Fibroblast of the conjunctiva (primary cell): ENCODE results near the gene ZNF394.
A peak's percentile ranks its signal among the peaks of the same experiment; 100 is the strongest.

Source experiments
- DNase-seq: peaks from one replicate; pipeline ENCODE4 v3.0.0-alpha.2; 2010; ENCODE audit warnings: low read depth

Gene ZNF394

DNA sequence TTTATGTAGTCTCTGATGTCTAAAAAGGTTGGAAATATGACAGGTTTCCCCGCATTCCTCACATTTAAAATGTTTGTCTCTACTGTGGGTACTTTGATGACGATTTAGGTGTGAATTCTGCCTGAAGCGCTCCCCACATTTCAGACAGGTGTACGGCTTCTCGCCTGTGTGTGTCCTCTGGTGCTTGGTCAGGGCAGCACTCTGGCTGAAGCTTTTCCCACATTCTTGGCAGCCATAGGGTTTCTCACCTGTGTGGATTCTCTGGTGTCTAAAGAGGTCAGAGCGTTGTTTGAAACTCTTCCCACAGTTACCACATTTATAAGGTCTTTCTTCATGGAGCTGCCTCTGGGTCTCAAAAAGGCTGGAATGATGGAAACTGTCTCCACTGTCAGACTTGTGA, 6.3 kb downstream of the ZNF394 start:
- DNase-seq: no peak

- DNase-seq: no peak
Observed at GRCh38 chr7:99490878-99491277, 9.2 kb downstream of the ZNF394 start.

- no peak for DNase-seq
Observed at GRCh38 chr7:99489235-99489634, 10.8 kb downstream of the ZNF394 start.

- DNase-seq: no peak
Observed at GRCh38 chr7:99485094-99485493, 15.0 kb downstream of the ZNF394 start.

GRCh38 chr7:99478464-99479440, 21.3 kb downstream of the ZNF394 start:
- no peak for DNase-seq

DNA sequence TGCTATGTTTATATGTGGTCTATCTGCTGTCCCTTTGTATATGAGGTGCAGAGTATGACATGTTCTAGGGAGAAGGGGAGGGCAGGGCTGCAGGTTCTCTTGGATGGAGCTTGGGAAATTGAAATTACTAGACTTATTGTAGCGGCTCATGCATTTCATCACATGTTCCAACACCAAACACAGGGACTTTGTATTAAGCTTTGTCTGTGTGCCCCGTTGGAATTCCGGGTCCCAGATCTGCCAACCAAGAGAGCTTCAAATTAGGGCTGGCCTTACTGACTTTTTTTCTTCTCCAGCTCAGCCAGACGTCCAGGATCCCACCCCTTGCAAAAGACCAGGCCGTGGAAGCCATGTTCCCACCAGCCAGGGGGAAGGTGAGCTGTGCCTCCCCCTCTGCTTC, 24.0 kb downstream of the ZNF394 start:
- DNase-seq: no peak

DNA sequence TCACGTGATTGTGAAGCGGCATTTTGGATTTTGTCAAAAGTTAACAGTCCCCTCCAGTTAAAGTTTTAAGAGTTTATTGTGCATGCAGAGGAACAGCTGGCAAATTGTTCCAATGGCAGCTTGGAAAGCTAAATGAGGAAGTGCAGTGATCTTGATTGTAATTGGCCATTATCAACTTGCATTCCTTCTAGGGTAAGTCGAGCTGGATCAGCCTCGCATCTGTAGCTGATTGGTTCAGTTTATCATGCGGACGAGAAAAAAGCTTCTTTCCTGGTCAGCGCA, 26.8 kb downstream of the ZNF394 start:
- peak; percentile 37 for DNase-seq

- DNase-seq: peak; percentile 91
Observed at GRCh38 chr7:99472561-99473314, 27.3 kb downstream of the ZNF394 start, which contains the start of gene ZNF789. TSS of gene ZNF789 (plus strand) at chr7:99472890. CDS start at chr7:99476457, 3,567 bp downstream.

GRCh38 chr7:99469381-99470065, 30.6 kb downstream of the ZNF394 start:
- peak; percentile 22 for DNase-seq

DNA sequence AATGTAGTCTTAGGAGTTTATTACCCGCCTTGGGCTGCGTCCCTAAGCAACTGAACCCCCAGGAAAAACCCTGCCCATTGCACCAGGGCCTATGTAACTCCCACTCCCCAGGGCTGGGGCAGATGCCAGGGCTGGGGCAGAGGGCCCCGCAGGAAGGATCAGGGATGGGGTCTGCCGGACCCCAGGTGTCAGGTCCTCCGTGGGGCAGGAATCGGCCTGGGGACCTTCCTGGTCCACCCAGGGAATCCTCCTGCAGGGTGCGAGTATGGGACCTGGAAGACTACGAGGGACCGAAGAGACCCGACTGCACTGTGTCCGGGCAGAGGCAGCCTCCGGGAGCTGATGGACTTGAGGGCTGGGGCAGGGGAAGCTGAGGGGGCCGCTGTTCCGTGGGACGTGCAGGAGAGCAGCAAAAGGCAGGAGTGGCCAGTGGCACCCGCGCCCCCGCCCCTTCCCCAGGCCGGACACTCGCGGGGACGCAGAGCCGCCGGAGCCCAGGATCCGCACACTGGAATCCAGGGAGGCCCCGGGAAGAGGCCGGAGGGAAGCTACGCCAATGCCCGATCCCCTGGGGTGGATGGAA, 31.7 kb downstream of the ZNF394 start:
- DNase-seq: no peak

- DNase-seq: no peak
Observed at GRCh38 chr7:99465421-99465768, 34.7 kb downstream of the ZNF394 start.

- DNase-seq: no peak
Observed at GRCh38 chr7:99461221-99461620, 38.9 kb downstream of the ZNF394 start.

GRCh38 chr7:99460651-99461050, 39.4 kb downstream of the ZNF394 start:
- DNase-seq: no peak

DNA sequence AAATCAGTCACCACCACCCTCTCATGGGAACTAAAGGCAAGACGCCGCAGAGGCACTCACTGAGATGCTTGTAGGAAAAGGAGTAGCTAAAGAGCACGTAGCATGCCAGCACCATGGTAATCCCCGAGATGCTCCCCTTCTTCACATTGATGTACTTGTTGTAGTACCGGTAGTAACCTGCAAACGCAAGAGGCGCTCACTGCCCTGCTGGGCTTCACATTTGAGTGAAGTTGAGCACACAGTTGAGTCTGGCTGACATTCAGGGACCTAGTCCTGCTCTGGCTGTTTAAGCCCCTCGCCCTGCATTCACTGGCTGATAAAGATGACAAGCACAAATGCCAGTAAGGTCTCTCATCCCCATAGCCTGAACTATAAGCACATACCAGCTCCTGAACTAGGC, 41.0 kb downstream of the ZNF394 start:
- DNase-seq: no peak

- no peak for DNase-seq
Observed at GRCh38 chr7:99457650-99458493, 42.2 kb downstream of the ZNF394 start.

- no peak for DNase-seq
Observed at GRCh38 chr7:99457050-99457649, 42.9 kb downstream of the ZNF394 start.

DNA sequence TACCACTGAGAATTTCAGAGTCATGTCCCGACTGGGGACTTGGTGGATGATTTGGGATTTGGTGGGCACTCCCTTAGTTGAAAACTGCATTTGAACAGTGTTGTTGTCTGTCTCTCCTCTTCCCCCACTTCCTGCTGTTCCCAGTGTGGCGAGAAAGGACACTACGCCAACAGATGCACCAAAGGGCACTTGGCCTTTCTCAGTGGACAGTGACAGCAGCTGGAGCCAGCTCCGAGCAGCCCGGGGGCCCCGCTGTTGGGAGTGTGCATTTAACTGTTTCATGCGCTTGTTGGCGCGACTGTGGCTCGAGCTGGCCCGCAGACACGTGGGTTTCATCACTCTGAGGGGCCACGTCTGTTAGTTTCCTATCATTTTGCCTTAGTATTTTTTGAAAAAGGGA, 43.8 kb downstream of the ZNF394 start:
- no peak for DNase-seq

DNA sequence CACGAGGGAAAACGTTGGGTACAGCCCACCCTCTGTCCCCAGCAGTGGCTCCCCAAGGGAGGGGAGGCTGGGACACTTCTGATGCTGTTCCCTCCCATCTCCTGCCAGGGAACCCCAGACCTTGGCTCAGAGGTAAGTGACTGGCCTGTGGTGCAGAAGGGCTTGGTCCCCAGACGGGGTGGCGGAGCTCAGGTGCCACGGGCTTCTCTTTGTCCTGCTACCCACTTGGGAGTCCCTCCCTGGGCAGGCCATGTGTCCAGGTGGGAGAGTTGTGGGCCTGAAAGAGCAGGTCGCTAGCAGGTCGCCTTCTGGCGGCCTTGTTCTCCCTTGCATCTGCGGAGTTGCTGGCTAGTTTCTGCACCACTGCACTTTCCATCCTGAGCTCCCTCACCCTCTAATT, 44.2 kb downstream of the ZNF394 start:
- no peak for DNase-seq

DNA sequence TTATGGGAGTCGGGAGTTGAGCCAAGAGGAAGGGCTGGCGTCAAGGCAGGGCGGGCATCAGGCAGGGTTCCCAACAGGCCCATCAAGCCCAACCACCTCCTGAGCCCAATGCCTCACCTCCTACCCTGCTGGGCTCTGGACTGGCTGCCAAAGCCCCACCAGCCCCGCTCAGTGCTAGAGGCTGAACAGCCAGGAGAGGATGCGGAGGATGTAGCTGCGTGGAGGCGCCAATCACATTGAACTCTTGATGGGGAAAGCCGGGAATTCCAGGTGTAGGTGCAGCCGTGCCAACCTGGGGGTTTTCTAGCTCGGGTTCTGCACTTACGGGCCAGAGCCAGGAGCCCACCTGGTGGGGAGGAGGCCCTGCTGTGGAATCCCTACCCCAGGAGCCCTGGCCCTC, 47.0 kb downstream of the ZNF394 start:
- DNase-seq: no peak

- DNase-seq: no peak
Observed at GRCh38 chr7:99452541-99452940, 47.5 kb downstream of the ZNF394 start.

GRCh38 chr7:99451936-99452335, 48.1 kb downstream of the ZNF394 start:
- no peak for DNase-seq
